Measurements from ENCODE around the gene TUT1.

- TF ChIP-seq CTCF (IDR thresholded peaks at IDR 0.05; ENCODE audit: borderline replicate concordance, extremely low read depth, low read length, poor library complexity, severe bottlenecking) (no peak), EZH2 (IDR thresholded peaks at IDR 0.05; ENCODE audit: borderline replicate concordance, low read depth, low read length, severe bottlenecking) (no peak)
These were observed 12.8 kb downstream of the TUT1 start for GRCh38 chr11:62578541-62578940.

All from DND-41 (cell line).